Measurements from ENCODE around the gene SMG6.
A peak's percentile ranks its signal among the peaks of the same experiment; 100 is the strongest.
"Not testable (repeated sequence)": the region's sequence is repeated elsewhere in the genome, so short reads cannot be mapped to it uniquely, and the experiment has no call there.

The SMG6 gene

DNA sequence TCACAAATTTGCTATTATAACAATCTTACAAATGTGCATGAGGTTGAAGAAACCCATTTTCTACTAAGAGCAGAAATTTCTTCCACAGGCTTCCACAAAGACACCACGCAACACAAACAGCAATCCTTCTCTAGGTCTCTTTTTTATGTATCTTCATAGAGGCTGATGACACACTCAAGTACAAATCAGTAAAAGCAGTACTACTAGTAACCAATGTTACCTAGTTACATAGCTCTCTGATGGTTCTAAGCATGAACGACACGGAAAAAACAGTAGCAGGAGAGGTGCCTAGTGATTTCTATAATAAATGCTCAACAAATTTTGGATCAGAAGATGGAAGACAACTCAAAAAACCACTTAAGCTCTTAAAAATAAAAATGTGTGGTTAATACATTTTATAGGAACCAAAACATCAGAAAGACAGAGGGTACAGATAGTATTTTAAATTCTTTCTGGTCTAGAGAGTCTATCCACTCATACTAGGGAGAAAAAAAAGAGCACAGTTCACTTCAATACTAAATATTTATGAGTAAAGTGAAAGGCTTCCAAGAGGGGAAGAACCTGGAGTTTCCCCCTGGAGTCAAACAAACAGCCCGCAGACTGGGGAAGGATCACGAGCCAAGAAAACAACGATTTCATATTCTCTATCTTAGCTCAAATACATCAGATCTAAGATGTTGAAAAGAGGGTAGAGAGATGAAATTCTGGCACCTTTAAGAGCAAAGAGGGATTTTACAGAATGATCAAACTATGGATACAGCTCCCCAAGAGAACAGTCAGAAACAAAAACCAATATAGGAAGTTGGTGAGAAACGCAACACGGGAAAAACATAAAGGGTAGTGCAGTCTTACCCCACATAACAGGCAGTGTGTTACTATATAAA is 40.2 kb downstream of the SMG6 start:
- no peak for DNase-seq (ENCODE audit: low read depth)

- no peak for DNase-seq (ENCODE audit: low read depth)
Measured at GRCh38 chr17:2262135-2262587, 41.4 kb downstream of the SMG6 start.

DNA sequence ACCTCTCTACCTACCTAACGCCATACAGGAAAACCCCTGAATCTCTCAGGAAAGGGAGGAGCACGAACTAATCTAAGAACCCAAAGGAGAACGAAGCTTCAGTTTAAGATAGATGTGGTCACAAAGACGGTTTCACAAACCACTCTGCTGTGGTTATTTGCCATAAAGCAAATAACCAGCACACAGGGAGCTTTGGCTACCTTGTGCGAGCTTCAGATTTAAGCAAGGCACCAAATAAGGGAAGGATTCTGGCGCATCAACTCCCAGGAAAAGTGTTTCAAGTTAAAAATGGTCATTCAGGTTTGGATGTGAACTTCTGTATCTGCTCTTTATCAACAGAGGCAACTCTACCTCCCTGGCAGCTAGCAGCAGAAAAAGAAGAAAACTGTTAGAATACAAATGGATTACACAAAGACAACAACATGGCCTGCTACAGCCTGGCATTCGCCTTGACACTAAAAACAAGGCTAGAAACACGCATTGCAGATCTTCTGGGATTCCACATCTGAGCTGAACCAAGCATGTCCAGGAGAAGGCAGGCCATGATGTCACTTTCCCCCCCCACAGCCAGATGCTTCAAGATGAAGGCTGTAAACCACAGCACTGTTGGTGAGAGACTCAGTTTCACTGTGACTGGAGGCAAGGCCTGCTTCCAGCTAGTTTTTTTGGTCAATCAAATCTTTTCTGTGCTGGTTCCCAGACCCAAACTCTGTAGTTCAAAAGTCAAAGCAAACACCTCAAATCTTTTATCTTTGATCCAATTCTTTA is 43.6 kb downstream of the SMG6 start:
- no peak for DNase-seq (ENCODE audit: low read depth)

DNA sequence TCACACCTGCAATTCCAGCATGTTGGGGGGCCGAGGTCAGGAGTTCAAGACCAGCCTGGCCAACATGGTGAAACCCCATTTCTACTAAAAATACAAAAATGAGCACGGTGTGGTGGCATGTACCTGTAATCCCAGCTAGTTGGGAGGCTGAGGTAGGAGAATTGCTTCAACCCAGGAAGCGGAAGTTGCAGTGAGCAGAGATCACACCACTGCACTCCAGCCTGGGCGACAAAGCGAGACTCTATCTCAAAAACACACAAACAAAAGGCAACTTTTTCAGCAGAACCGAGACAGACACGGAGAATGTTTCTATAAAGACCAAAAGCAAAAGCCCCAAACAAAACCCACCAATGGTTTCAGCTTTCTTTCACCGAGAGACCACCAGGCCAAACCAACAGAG is 44.8 kb downstream of the SMG6 start:
- not testable (repeated sequence) for DNase-seq (ENCODE audit: low read depth)

- no peak for DNase-seq (ENCODE audit: low read depth)
Measured at GRCh38 chr17:2253768-2254406, 49.7 kb downstream of the SMG6 start.

- DNase-seq (ENCODE audit: low read depth), result no peak
Measured at GRCh38 chr17:2253362-2253761, 50.2 kb downstream of the SMG6 start.

- DNase-seq (ENCODE audit: low read depth), result no peak
Measured at GRCh38 chr17:2251098-2251497, 52.5 kb downstream of the SMG6 start.

DNA sequence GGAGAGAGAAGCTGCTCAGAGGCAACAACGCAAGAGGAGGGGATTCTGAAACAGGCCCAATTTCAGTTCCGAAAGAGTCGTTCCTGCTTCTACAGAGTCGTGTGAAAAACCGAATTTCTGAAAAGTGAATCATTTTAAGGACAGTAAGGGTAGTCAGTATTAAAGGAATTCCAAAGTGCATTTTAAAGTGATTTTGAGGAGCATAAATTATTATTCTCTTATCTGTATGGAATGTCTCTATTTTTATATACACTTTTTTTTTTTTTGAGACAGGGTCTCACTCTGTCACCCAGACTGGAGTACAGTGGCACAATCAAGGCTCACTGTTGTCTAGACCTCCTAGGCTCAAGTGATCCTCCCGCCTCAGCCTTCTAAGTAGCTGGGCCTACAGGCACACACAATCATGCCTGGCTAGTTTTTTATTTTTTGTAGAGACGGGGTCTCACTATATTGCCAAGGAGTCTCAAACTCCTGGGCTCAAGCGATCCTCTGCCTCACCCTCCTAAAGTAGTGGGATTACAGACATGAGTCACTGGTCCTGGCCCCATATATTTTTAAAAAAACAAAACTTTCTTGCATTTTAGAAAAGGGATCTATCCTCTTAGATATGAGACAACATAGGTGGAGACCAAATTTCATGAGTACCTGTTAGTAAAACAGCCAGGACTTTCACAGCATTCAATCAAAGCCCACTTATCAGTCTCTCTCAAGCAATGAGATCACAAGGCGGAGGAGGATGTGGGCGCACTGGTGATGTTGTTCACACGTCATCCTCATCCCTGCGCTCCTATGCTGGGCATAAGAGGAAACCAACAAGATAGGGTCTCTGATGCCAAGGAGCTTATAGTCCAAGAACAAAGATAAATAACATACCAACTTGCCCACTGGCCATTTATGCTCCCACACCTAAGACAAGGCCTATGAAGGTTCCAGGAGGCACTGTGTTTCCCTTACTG is 53.2 kb downstream of the SMG6 start:
- no peak for DNase-seq (ENCODE audit: low read depth)

DNA sequence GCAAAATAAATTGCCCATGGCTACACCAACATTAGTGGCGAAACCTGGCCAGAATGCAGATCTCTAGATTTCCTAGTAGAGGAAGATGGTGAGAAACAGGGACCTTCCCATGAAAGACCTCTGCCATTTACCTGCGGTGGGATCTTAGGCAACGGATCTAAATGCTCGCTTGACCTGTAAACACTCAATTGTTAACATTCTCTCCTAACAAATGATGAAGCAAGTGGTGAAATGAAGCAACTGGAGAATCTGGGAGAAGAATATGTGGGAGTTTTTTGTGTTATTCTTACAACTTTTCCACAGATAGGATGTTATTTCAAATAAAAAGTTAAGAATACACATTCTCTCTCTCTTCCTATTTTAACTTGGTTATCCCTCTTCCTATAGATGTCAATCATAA is 56.6 kb downstream of the SMG6 start:
- no peak for DNase-seq (ENCODE audit: low read depth)

GRCh38 chr17:2244545-2245525 is 58.8 kb downstream of the SMG6 start:
- peak; percentile 43 for DNase-seq (ENCODE audit: low read depth)

GRCh38 chr17:2243953-2244352 is 59.6 kb downstream of the SMG6 start:
- no peak for DNase-seq (ENCODE audit: low read depth)

- no peak for DNase-seq (ENCODE audit: low read depth)
Measured at GRCh38 chr17:2241823-2242222, 61.8 kb downstream of the SMG6 start.

- no peak for DNase-seq (ENCODE audit: low read depth)
Measured at GRCh38 chr17:2240541-2240940, 63.0 kb downstream of the SMG6 start.

DNA sequence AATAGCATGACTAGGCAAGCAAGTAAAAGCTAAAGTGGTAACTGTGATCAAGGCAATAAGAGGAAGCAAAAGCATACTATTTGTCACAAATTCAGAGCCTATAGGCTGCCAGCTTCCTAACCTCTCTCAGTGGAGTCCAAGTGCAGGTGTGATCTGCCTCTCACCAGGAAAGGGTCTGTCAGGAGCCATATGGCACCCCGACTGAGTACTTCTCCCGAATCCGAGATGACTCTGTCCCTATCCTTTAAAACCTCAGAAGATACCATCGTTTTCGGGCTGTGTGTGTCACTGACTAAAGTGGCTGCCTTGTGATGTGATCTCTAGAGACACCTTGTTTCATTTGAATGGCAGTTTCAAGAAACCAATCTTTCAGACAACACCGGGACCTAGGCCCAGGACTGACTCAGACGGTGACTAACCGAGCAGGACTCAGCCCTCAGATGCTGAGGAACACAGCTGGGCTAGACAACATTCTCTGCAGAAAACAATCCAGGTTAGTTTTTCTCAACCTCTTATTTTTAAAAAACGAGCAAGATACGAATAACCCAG is 63.6 kb downstream of the SMG6 start:
- no peak for DNase-seq (ENCODE audit: low read depth)

DNA sequence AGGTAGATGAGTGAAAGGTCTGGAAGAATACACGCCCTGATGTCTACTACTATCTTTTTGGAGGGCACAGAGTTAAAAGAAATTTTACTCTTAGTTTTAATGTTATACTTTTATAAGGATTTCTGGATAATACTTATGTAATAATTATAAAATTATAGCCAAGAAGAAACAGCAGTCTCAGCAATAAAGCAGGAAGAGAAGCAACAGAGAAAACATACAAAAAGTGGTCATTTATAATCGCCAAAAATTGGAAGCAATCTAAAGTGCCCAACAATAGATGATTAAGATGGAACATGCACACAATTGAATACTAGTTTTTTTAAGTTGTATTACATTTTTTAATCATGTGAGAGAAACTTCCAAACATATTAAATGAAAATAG is 64.4 kb downstream of the SMG6 start:
- no peak for DNase-seq (ENCODE audit: low read depth)

DNA sequence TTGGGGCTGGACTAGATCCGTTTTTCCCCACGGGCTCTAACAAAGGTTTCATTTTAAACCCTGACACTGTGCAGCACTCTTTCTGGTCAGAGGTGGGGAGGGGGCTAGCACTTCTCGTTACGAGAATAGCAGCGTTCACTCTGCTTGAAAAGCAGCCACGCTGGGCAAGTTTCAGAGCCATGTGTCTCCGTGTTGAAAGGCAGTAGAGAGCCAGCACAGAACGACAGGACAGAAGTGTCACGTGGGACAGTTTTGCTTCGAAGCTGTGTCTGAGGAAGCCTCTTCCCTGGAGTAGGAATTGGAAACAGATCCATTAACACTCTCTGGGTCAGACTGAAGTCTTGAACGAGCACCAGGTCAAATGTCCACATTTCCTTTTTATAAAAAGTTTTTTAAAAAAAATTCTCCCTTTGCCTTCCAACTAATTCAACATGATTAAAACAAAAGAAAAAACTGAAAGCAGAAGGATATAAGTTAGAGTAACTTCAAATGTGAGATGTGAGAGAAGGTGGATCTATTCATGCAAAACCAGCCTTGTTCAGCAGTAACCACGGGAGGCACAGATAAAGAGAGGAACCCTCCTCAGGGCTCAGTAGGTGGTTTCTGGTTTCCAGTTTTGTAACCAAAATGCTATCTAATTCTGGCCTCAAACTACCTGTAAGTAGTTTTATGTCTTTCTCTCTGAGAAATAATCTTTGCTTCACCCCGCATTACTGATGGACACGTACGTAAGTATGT is 65.0 kb downstream of the SMG6 start:
- DNase-seq (ENCODE audit: low read depth), result no peak

DNA sequence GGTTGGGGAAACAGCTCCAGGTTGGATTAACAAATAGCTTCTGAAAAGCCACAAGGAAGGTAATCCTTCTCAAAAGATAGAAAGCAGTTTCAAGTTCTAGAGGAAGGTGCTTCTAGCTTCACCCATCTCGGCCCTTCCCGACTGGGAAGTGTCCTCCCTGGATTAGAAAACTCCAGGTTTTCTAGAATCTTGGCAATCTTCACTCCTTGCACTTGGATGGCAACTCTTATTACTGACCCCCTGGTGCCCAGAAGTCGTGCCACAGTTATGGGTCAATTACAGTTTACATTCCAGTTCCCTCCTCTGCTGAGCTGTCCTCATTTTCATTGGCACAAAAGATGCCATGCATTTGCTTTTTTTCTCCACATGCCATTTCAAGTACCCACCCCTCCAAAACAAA is 65.6 kb downstream of the SMG6 start:
- no peak for DNase-seq (ENCODE audit: low read depth)

DNA sequence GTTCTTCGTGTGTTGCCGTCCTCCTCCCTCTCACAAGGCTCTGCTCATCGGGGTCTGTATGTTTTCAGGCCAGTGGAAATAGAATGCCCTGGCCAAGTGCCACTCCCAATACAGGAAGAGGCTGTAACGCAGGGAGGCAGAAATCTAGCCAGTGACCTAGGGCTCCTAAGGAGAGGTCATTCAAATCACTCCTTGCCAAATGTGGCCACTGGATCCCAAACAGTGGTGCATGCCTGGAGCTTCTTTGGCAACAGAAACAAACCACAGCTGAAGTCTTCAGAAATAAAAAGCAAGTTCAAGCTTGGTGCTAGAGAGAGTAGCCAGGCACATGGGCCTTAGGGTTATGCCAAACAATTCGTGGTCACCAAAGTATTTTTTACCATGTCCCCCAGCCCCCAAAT is 66.1 kb downstream of the SMG6 start:
- DNase-seq (ENCODE audit: low read depth), result no peak

DNA sequence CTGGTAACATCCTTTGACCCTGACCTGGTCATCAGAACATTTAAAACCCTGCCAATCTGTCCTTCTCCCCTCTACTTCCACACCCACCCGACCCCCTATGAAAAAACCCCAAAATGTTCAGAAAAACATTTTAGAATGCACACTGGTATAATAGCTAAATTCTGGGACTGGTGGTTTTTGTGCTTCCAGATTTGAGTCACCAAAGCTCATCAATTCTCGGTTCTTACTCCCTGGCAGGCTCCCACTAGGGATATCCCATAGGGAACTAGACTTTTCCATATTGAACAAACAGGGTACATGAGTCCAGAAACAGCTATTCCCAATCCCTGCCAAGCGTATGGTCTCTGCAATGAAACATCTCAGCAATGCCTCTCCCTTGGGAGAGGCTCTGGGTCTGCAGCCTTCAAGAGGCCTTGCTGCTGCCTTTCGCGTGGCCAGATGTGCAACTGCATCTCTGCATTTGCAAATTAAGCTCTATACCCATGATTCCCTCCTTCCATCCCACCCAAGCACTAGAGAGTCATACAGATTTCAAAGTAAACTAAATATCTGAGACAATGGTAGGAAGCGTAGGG is 67.7 kb downstream of the SMG6 start:
- DNase-seq (ENCODE audit: low read depth), result no peak

All from T-helper 22 cell (primary cell).